Fibroblast of peridontal ligament (primary cell): ENCODE measurements around the gene ZCWPW1.

Experiments
- DNase-seq: peaks from one replicate; pipeline ENCODE4 v3.0.0-alpha.2; 2010; ENCODE audit errors: extremely low read depth

Gene ZCWPW1

GRCh38 chr7:100428199-100428966 lies at the start of gene ZCWPW1:
Gene ZCWPW1 (minus strand): TSS chr7:100428703. CDS start chr7:100420649, 8,054 bp downstream.
- DNase-seq, result peak; percentile 99

- DNase-seq, result no peak
Measured at GRCh38 chr7:100477871-100478267, 49.4 kb upstream of the ZCWPW1 start.

- DNase-seq, result no peak
Measured at GRCh38 chr7:100476903-100477870, 48.7 kb upstream of the ZCWPW1 start.

GRCh38 chr7:100476101-100476780 lies 47.7 kb upstream of the ZCWPW1 start:
- DNase-seq, result no peak

DNA sequence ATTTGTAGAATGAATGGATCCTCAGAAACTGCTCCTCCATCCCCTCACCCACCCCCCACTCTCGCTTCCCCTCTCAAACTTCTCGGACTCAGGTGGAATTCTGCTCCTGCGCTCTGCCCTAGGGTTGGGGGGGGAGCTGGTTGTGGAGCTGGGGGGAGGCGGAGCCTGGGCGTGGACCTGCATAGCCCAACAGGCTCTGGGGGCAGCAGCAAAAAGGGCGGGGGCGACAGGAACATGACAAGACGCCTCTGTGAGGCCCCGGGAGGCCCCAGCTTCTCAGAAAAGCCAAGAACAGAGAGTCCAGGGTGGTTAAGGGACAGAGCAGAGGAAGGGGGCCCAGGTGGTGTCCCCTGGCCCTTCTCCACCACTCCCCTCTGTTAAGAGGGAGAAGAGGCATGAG lies 47.0 kb upstream of the ZCWPW1 start:
- DNase-seq, result no peak

- DNase-seq, result peak; percentile 20
Measured at GRCh38 chr7:100472854-100473499, 44.5 kb upstream of the ZCWPW1 start.

DNA sequence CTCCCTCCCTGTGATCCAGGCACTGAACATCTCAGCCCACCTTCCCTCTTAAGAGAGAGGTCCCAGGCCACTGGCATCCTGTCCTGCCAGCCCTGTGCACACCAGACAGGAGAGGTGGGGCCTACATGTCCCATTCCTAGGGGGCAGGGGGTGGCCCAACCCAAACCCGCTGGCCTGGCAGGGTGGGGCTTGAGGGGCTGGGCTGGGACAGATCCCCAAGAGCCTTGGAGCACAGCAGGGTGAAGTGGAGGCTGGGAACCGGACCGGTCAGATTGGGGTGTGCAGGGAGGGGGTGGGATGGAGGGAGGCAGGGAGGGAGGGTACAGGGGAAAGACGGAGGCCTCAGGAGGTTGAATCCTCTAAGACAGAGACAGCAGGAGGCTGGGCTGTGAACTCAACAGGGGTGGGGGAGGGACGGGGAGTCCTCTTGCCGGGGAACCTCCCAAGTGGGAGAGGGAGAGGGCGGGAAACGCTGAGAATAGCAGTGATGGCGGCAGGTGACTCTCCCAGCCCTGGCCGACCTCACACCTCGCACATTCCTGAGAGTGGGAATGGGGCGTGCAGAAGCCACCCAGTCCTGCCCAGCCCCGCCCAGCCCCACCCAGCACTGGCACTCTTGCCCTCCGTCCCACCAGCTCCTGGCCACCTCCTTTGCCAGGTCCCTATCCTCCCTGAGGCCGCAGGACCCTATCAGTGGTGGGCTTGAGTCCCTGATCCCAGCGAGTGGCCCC lies 43.8 kb upstream of the ZCWPW1 start:
- no peak for DNase-seq

DNA sequence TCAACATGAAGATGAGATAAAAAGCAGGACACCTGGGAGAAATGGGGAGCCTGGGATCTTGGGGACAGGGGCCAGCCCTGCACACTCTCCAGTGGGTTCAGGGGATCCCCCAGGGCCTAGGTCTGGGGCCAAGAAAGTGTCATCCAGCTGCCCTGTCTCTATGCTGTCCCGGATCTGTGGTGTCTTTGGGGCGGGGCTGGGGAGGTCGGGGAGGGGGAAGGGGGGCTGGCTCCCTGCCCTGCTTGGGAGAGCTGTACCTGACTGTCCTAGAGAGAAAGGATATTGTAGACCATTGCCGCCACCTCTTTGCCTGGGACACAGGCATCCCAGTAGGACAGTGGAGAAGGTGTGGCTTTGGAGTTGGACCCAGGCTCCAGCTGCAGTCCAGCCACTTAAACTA lies 42.5 kb upstream of the ZCWPW1 start:
- no peak for DNase-seq

DNA sequence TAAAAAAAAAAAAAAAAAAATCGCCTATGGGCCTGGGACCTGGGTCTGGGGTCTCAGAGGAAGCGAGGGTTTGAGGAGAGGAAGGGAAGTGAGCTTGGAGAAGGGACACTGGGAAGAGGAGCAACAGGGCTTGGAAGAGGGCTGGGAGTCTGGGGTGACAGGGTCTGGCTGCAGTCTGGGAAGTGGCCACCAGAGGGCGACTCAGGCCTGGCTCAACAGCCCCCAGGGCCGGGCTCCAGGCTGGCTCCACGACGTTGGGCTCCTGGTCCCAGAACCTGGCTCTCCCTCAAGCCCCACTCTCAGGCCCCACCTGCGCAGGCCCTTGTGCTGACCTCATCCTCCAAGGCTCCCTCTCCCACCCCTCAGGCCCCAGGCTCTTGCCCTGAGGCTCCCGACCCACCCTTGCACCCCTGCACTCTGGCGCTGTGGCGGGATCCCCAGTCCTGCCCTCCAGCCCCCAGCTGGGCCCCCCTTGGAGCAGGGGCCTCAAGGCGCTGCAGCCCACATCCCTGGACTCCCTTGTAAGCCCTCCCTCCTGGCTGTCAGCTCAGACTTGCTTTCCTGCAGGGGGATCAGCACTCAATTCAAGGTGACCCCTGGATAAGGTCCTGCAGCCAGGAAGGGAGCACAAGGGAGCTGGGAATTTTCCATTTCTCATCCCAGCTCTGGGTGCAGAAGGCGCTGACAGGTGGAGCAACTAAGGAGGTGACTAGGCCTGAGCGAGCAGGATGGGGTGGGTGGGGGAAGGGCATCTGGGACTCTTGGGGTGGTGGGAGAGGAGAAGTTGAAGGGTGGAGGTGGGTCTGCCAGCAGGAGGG lies 40.9 kb upstream of the ZCWPW1 start:
- DNase-seq, result peak; percentile 67

- no peak for DNase-seq
Measured at GRCh38 chr7:100467638-100468373, 39.3 kb upstream of the ZCWPW1 start.

GRCh38 chr7:100466653-100467605 lies 38.4 kb upstream of the ZCWPW1 start:
- DNase-seq, result no peak

DNA sequence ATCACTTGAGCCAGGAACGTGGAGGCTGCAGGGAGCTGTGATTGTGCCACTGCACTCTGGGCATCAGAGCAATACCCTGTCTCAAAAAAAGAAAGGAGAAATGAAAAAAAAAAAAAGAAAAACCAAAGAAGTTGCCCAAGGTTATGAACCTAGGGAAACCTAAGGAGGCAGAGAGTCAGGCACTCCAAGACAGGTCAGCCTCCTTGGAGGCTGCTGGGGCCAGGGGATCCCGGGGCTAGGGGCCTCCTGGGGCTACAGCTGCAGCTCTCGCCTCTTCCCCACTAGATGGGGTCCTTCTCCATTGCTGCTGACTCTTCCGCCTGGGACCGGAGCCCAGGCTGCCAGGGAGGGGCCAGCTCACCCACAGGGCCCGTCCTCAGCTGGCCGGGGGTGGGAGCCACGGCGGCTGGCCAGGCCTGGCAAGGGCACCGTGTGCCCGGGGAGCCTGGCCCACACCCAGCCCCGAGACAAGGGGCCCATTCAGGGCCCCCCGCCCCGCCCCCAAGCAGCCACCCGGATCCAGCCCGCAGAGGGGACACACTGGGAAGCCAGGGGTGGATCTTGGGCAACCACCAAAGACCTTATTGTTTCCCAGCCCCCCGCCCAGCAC lies 37.3 kb upstream of the ZCWPW1 start:
- peak; percentile 69 for DNase-seq

GRCh38 chr7:100465299-100465698 lies 36.8 kb upstream of the ZCWPW1 start:
- no peak for DNase-seq

DNA sequence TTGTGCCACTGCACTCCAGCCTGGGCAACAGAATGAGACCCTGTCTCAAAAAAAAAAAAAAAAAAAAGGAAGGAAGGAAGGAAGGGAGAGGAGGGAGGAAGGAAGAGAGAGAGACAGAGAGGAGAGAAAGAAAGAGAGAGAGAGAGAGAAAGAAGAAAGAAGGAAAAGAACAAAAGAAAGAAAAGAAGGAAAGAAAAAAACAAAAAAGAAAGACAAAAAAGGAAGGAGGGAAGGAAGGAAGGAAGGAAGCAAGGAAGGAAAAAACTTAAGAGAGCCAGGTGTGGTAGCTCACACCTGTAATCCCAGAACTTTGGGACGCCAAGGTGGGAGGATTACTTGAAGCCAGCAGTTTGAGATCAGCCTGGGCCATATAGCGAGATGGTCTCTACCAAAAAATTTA lies 36.3 kb upstream of the ZCWPW1 start:
- DNase-seq, result no peak

- no peak for DNase-seq
Measured at GRCh38 chr7:100464210-100464660, 35.7 kb upstream of the ZCWPW1 start, which contains the start of gene SPACDR. Gene SPACDR (minus strand): TSS chr7:100464260. CDS start chr7:100464025, 235 bp downstream.

DNA sequence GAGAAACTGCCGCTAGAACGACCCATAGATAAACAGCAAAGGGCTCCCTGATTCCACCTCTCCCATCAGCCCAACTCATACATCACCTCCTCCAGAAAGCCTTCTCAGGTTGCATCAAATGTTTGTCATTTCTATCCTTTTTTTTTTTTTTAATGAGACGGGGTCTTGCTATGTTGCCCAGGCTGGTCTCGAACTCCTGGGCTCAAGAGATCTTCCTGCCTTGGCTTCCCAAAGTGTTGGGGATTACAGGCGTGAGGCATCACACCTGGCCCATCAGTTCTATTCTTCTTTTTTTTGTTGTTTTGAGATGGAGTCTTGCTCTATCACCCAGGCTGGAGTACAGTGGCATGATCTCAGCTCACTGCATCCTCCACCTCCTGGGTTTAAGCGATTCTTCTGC lies 28.5 kb upstream of the ZCWPW1 start:
- no peak for DNase-seq

DNA sequence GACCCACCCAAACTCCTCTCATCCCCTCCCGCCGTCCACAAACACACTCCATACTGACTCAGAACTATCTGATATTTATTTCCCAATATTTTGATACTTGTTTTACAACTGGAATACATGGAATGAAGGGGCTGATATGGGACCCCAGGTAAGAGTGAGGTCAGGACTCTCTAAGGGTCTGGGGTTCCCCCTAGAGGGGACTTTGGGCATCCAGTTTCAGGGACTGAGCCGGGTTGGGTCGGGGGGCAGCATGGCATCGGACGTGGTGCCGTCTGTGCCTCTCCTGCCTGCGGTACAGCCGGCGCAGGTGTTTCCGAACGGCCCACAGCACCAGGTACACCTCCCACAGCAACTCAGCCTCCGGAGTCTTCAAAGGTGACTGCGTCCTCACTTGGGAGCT lies 28.1 kb upstream of the ZCWPW1 start:
- DNase-seq, result no peak

DNA sequence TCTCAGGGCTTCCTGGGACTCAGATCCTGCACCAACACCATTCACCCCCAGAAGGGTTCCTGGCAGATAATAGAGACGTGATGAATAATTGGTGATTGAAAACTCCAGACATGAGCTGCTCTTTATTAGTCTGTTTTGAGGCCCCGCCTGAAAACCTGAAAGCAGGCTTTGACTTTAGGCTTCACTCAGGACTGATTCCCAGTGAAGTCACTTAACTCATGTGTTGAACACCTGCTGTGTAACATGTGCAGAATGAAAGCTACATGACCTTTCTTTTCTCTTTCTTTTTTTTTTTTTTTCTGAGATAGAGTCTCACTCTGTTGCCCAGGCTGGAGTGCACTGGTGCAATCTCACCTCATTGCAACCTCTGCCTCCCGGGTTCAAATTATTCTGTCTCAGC lies 26.7 kb upstream of the ZCWPW1 start:
- no peak for DNase-seq
